GM12865 (cell line): ENCODE results near the gene CCDC192.
"Not testable (repeated sequence)": the region's sequence is repeated elsewhere in the genome, so short reads cannot be mapped to it uniquely, and the experiment has no call there.

Experiments
- DNase-seq: peaks from one replicate; pipeline ENCODE4 v3.0.0; 2010; ENCODE audit warnings: low read depth
- H3K4me3 ChIP-seq: 2 replicates; pipeline ENCODE4 v1.5.1; 2011; ENCODE audit warnings: mild to moderate bottlenecking, low read depth, low read length, control low read depth
- CTCF ChIP-seq: IDR thresholded peaks from 2 replicates; pipeline ENCODE4 v1.5.1; 2011; ENCODE audit warnings: low read length, control low read depth, low read depth, inconsistent platforms; ENCODE audit not compliant: insufficient read depth; ENCODE audit errors: missing control alignments

Gene CCDC192

GRCh38 chr5:127699416-127699815 lies 3.8 kb upstream of the CCDC192 start:
- no peak for DNase-seq
- TF ChIP-seq CTCF = no peak
- H3K4me3 ChIP-seq = no peak overlapping the region

- DNase-seq = no peak
- no peak overlapping the region for H3K4me3 ChIP-seq
- TF ChIP-seq CTCF = no peak
These were observed 2.9 kb upstream of the CCDC192 start for GRCh38 chr5:127700237-127700766.

- H3K4me3 ChIP-seq = no peak overlapping the region
- TF ChIP-seq CTCF = no peak
- DNase-seq = no peak
These were observed 757 bp upstream of the CCDC192 start for GRCh38 chr5:127702434-127702833.

- no peak overlapping the region for H3K4me3 ChIP-seq
- TF ChIP-seq CTCF = no peak
- peak; percentile 14 for DNase-seq
These were observed 2.1 kb downstream of the CCDC192 start for GRCh38 chr5:127705120-127705892.

- no peak for TF ChIP-seq CTCF
- H3K4me3 ChIP-seq = no peak overlapping the region
- DNase-seq = no peak
These were observed 3.5 kb downstream of the CCDC192 start for GRCh38 chr5:127706691-127707090.

GRCh38 chr5:127707209-127707608 lies 4.0 kb downstream of the CCDC192 start:
- H3K4me3 ChIP-seq = no peak overlapping the region
- no peak for TF ChIP-seq CTCF
- no peak for DNase-seq

GRCh38 chr5:127713083-127713482 lies 9.9 kb downstream of the CCDC192 start:
- H3K4me3 ChIP-seq, DNase-seq: not testable (repeated sequence)
